Fibroblast of mammary gland (primary cell): ENCODE data around the gene USP47.

Experiments used
- DNase-seq: peaks from one replicate; pipeline ENCODE4 v3.0.0-alpha.2; 2010; ENCODE audit warnings: low read depth
- H3K4me3 ChIP-seq: 2 replicates; pipeline ENCODE4 v1.5.1; 2011; ENCODE audit warnings: low read depth, mild to moderate bottlenecking, low read length, moderate library complexity; ENCODE audit not compliant: control insufficient read depth
- CTCF ChIP-seq: conservative IDR thresholded peaks from 2 replicates; pipeline ENCODE4 v1.5.1; 2011; ENCODE audit warnings: low read depth, low read length, inconsistent platforms; ENCODE audit not compliant: control insufficient read depth, insufficient read depth

Gene USP47

GRCh38 chr11:11969380-11970215 lies 127.8 kb downstream of the USP47 start:
- TF ChIP-seq CTCF, result no peak
- DNase-seq, result no peak
- no peak overlapping the region for H3K4me3 ChIP-seq

- no peak for TF ChIP-seq CTCF
- DNase-seq, result no peak
These were observed 128.8 kb downstream of the USP47 start for GRCh38 chr11:11970556-11970955.

GRCh38 chr11:11971906-11972547 lies 130.3 kb downstream of the USP47 start:
- TF ChIP-seq CTCF, result no peak
- no peak overlapping the region for H3K4me3 ChIP-seq
- no peak for DNase-seq

More at GRCh38 chr11:11970556-11970955, 128.8 kb downstream of the USP47 start:
- H3K4me3 ChIP-seq, result no peak overlapping the region

- DNase-seq, result no peak
- H3K4me3 ChIP-seq, result no peak overlapping the region
- TF ChIP-seq CTCF, result no peak
These were observed 131.1 kb downstream of the USP47 start for GRCh38 chr11:11972730-11973341.

- DNase-seq, result peak; percentile 54
- TF ChIP-seq CTCF, result no peak
- no peak overlapping the region for H3K4me3 ChIP-seq
These were observed 131.6 kb downstream of the USP47 start for GRCh38 chr11:11973361-11973800.

GRCh38 chr11:11973866-11974265 lies 132.1 kb downstream of the USP47 start:
- no peak for DNase-seq
- TF ChIP-seq CTCF, result no peak

More at GRCh38 chr11:11973866-11974265, 132.1 kb downstream of the USP47 start:
- no peak overlapping the region for H3K4me3 ChIP-seq
